ENCODE data around the gene MYO1G.

DNA sequence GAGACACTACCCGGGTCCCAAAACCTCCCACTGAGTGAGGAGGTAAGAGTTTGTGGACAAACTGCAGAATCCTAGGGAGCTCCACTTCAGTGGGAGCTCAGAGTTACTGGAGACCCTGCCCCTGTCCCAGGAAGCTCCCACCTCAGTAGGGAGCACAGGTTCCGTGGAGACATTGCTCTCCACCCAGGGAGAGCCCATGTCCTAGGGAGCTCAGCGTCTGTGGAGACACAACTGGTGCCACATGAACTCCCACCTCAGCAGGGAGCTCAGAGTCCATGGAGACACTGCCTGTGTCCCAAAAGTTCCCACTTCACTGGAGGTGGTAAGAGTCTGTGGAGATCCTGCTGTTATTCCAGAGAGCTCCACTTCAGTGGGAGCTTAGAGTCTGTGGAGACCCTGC is 6.3 kb downstream of the MYO1G start:
- TF ChIP-seq CTCF (IDR thresholded peaks at IDR 0.05; ENCODE audit: borderline replicate concordance, extremely low read depth, low read length, poor library complexity, severe bottlenecking): no peak
- TF ChIP-seq EZH2 (IDR thresholded peaks at IDR 0.05; ENCODE audit: borderline replicate concordance, low read depth, low read length, severe bottlenecking): no peak

Measured in DND-41 (cell line).